AG04449 (cell line): ENCODE data around the gene HTR2A.

ENCODE experiments used
- CTCF ChIA-PET: fragments of 350-600 bp; formaldehyde crosslinking; extraction: SDS; loops from one replicate; lab custom pipeline; 2021; ENCODE audit warnings: antibody characterized with exemption; lab: Yijun Ruan, JAX
- POLR2A ChIA-PET: fragments of 400-600, 350-600 bp; formaldehyde crosslinking; extraction: SDS; loops from one replicate; lab custom pipeline; 2020; ENCODE audit warnings: antibody characterized with exemption, inconsistent platforms; lab: Yijun Ruan, JAX
- DNase-seq: peaks from one replicate; pipeline ENCODE4 v3.0.0-alpha.2; 2010; ENCODE audit warnings: low read depth, low spot score
- H3K4me3 ChIP-seq: 2 replicates; pipeline ENCODE4 v1.5.1; 2011; ENCODE audit warnings: low read depth, mild to moderate bottlenecking, control low read depth, low read length
- CTCF ChIP-seq: IDR thresholded peaks from one replicate; pipeline ENCODE4 v1.5.1; 2011; ENCODE audit warnings: mild to moderate bottlenecking, moderate library complexity, low read length, control low read depth, inconsistent platforms; ENCODE audit not compliant: insufficient read depth; ENCODE audit errors: missing control alignments

The HTR2A gene

GRCh38 chr13:46914341-46914740 is 17.5 kb upstream of the HTR2A start:
- ChIA-PET CTCF (interaction anchor here (1.7 kb wide), 1 partner anchor 20 kb away, joined by 6 read pairs; no protein-coding TSS in a partner anchor), POLR2A (no interaction called here)
- no peak for TF ChIP-seq CTCF
- no peak for DNase-seq
- H3K4me3 ChIP-seq, result no peak overlapping the region

GRCh38 chr13:46913757-46914156 is 16.9 kb upstream of the HTR2A start:
- POLR2A ChIA-PET, result no interaction called here

GRCh38 chr13:46909042-46909441 is 12.2 kb upstream of the HTR2A start:
- ChIA-PET CTCF (interaction anchor here (1.6 kb wide), 1 partner anchor 11 kb away, joined by 3 read pairs; no protein-coding TSS in a partner anchor), POLR2A (interaction anchor here (1.0 kb wide), 1 partner anchor 14 kb away, joined by 3 read pairs; no protein-coding TSS in a partner anchor)
- TF ChIP-seq CTCF, result no peak
- no peak overlapping the region for H3K4me3 ChIP-seq
- no peak for DNase-seq

More at GRCh38 chr13:46913757-46914156, 16.9 kb upstream of the HTR2A start:
- no peak for DNase-seq
- TF ChIP-seq CTCF, result no peak
- H3K4me3 ChIP-seq, result no peak overlapping the region
- CTCF ChIA-PET, result interaction anchor here (1.7 kb wide), 1 partner anchor 20 kb away, joined by 6 read pairs; no protein-coding TSS in a partner anchor

- ChIA-PET CTCF (interaction anchor here (1.6 kb wide), 1 partner anchor 10 kb away, joined by 3 read pairs; no protein-coding TSS in a partner anchor), POLR2A (interaction anchor here (1.0 kb wide), 1 partner anchor 13 kb away, joined by 3 read pairs; no protein-coding TSS in a partner anchor)
- peak; percentile 75 for DNase-seq
- no peak overlapping the region for H3K4me3 ChIP-seq
- no peak for TF ChIP-seq CTCF
Observed at GRCh38 chr13:46908501-46908900, 11.6 kb upstream of the HTR2A start.

- POLR2A ChIA-PET, result no interaction called here
- H3K4me3 ChIP-seq, result no peak overlapping the region
- CTCF ChIA-PET, result interaction anchor here (1.1 to 2.0 kb wide), 3 partner anchors 9 to 56 kb away, joined by 3 to 7 read pairs (median 6); partner anchors contain the start of gene HTR2A
- TF ChIP-seq CTCF, result no peak
- DNase-seq, result no peak
Observed at GRCh38 chr13:46906405-46906804, 9.6 kb upstream of the HTR2A start.

GRCh38 chr13:46905249-46905648 is 8.4 kb upstream of the HTR2A start:
- ChIA-PET CTCF (interaction anchor here (6.5 kb wide), 1 partner anchor 13 kb away, joined by 42 read pairs; no protein-coding TSS in a partner anchor), POLR2A (no interaction called here)
- peak; percentile 3 for TF ChIP-seq CTCF
- H3K4me3 ChIP-seq, result no peak overlapping the region
- no peak for DNase-seq
